PC-3 (cell line): ENCODE data around the gene PHF11.

ENCODE experiments used
- EZH2 ChIP-seq: fragments of 300-600 bp; sonication (generic); IDR thresholded peaks from one replicate; pipeline ENCODE4 v1.6.1; 2017; ENCODE audit warnings: antibody characterized with exemption, mild to moderate bottlenecking, low read length; ENCODE audit not compliant: unreplicated experiment
- TF ChIP-seq, protein P1 (sequence below): fragments of 300-600 bp; sonication (generic); conservative IDR thresholded peaks from 2 replicates; pipeline ENCODE4 v1.5.1; 2017; ENCODE audit warnings: antibody characterized with exemption, low read depth, mild to moderate bottlenecking, low read length

DNA sequence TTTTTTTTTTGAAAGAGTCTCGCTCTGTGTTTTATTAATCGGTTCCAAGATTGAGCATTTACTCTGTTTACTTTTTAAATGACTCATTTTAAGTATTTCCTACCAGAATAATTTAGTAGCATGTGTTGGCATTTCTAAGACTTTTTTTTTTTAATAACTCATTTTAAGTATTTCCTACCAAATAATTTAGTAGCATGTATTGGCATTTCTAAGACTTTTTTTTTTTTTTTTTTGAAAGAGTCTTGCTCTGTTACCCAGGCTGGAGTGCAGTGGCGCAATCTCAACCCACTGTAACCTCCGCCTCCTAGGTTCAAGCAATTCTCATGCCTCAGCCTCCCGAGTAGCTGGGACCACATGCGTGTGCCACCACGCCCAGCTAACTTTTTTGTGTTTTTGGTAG, 38.5 kb upstream of the PHF11 start:
- TF ChIP-seq EZH2: no peak
- TF ChIP-seq, protein P1, sequence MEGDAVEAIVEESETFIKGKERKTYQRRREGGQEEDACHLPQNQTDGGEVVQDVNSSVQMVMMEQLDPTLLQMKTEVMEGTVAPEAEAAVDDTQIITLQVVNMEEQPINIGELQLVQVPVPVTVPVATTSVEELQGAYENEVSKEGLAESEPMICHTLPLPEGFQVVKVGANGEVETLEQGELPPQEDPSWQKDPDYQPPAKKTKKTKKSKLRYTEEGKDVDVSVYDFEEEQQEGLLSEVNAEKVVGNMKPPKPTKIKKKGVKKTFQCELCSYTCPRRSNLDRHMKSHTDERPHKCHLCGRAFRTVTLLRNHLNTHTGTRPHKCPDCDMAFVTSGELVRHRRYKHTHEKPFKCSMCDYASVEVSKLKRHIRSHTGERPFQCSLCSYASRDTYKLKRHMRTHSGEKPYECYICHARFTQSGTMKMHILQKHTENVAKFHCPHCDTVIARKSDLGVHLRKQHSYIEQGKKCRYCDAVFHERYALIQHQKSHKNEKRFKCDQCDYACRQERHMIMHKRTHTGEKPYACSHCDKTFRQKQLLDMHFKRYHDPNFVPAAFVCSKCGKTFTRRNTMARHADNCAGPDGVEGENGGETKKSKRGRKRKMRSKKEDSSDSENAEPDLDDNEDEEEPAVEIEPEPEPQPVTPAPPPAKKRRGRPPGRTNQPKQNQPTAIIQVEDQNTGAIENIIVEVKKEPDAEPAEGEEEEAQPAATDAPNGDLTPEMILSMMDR: no peak
